B cell (primary cell): ENCODE data around the gene CCDC201. TPM values are rescaled to one million over a fixed set of nuclear protein-coding genes. Genes with fewer than 3 reads are reported as not detected.

Source experiments
- ATAC-seq: fragments of 200-7000 bp; cut with Tn5 transposase; one replicate; pipeline ENCODE4 v1.10.0; 2021; ENCODE audit warnings: low read depth, mild to moderate bottlenecking, moderate number of reproducible peaks, moderate library complexity
- CTCF ChIA-PET: fragments of 350-600 bp; sonication (Branson Sonifier 250); formaldehyde crosslinking; loops from one replicate; lab custom pipeline; 2021; ENCODE audit warnings: antibody characterized with exemption, inconsistent platforms; lab: Charles Lee
- POLR2A ChIA-PET: fragments of 350-600 bp; sonication (Branson Sonifier 250); formaldehyde crosslinking; loops from one replicate; lab custom pipeline; 2021; ENCODE audit warnings: antibody characterized with exemption; lab: Charles Lee
- DNase-seq: peaks from one replicate; pipeline ENCODE4 v3.0.0; 2013
- H2AFZ ChIP-seq: 2 replicates; pipeline ENCODE4 v1.6.1; 2012; ENCODE audit warnings: mild to moderate bottlenecking, low read depth, low read length; ENCODE audit not compliant: insufficient read depth, poor library complexity, severe bottlenecking
- H3K27ac ChIP-seq, 2 donors: 1 replicate in 1 of 2; 2 replicates in 1 of 2; pipeline ENCODE4 v1.5.1; 2012 to 2013; ENCODE audit warnings: low read length in 2 of 2, mild to moderate bottlenecking in 2 of 2, moderate library complexity in 1 of 2
- H3K27me3 ChIP-seq, 4 experiments: fragments of 200-600 bp in 1 of 4; sonication (generic) in 1 of 4; replicated peaks in 1 of 4; 1 replicate in 2 of 4; 2 replicates in 2 of 4; pipeline versions ENCODE4 v1.6.1 to v1.7.0; 2013 to 2016; ENCODE audit warnings: low read length in 3 of 4, mild to moderate bottlenecking in 2 of 4, mixed read lengths in 1 of 4, moderate library complexity in 1 of 4; ENCODE audit not compliant: insufficient read depth in 4 of 4, control insufficient read depth in 3 of 4; ENCODE audit errors: control extremely low read depth in 1 of 4
- H3K36me3 ChIP-seq, 2 experiments: replicated peaks in 1 of 2; 1 replicate in 1 of 2; 2 replicates in 1 of 2; pipeline versions ENCODE4 v1.6.1 to v1.7.1; 2013; ENCODE audit warnings: low read length in 1 of 2; ENCODE audit not compliant: insufficient read depth in 2 of 2, control insufficient read depth in 1 of 2; ENCODE audit errors: control extremely low read depth in 1 of 2, extremely low read depth in 1 of 2
- H3K4me1 ChIP-seq, 2 donors: fragments of 200-600 bp in 1 of 2; sonication (generic) in 1 of 2; 1 replicate in 1 of 2; 2 replicates in 1 of 2; pipeline versions ENCODE4 v1.5.1 to v1.6.1; 2013 to 2017; ENCODE audit warnings: low read length in 2 of 2; ENCODE audit not compliant: control insufficient read depth in 2 of 2, insufficient read depth in 2 of 2
- H3K4me2 ChIP-seq: replicated peaks from 2 replicates; pipeline ENCODE3; 2012; ENCODE audit warnings: mild to moderate bottlenecking, low read depth, low read length; ENCODE audit not compliant: poor library complexity, severe bottlenecking
- H3K4me3 ChIP-seq, 5 experiments: fragments of 200-600 bp in 1 of 5; sonication (generic) in 1 of 5; 1 replicate in 3 of 5; 2 replicates in 2 of 5; pipeline versions ENCODE4 v1.5.1 to v1.7.0; 2011 to 2016; ENCODE audit warnings: low read length in 4 of 5, mild to moderate bottlenecking in 4 of 5, low read depth in 2 of 5, control low read depth in 1 of 5, moderate library complexity in 1 of 5; ENCODE audit not compliant: insufficient read depth in 1 of 5; ENCODE audit errors: control extremely low read depth in 1 of 5, extremely low read depth in 1 of 5
- H3K79me2 ChIP-seq: fragments of 200-600 bp; sonication (generic); one replicate; pipeline ENCODE4 v1.6.0; 2016; ENCODE audit warnings: low read length; ENCODE audit not compliant: control insufficient read depth, insufficient read depth
- H3K9ac ChIP-seq: fragments of 200-600 bp; sonication (generic); 2 replicates; pipeline ENCODE4 v1.6.1; 2017; ENCODE audit warnings: mild to moderate bottlenecking, low read length, moderate library complexity
- H3K9me3 ChIP-seq, 3 donors: one replicate each; pipeline versions ENCODE4 v1.6.1 to v1.7.1; 2013; ENCODE audit warnings: low read length in 2 of 3; ENCODE audit not compliant: control insufficient read depth in 2 of 3, insufficient read depth in 1 of 3; ENCODE audit errors: control extremely low read depth in 1 of 3
- H4K20me1 ChIP-seq: 2 replicates; pipeline ENCODE4 v1.6.0; 2012; ENCODE audit warnings: mild to moderate bottlenecking, low read length; ENCODE audit not compliant: insufficient read depth, control insufficient read depth, poor library complexity, severe bottlenecking
- H3K27ac Mint-ChIP-seq: one replicate; pipeline ENCODE4 v1.8.0; 2021; ENCODE audit warnings: mixed read lengths
- H3K27me3 Mint-ChIP-seq: one replicate; pipeline ENCODE4 v1.8.0; 2021; ENCODE audit warnings: mixed read lengths
- H3K4me1 Mint-ChIP-seq: one replicate; pipeline ENCODE4 v1.8.0; 2021; ENCODE audit warnings: mixed read lengths
- H3K4me3 Mint-ChIP-seq: one replicate; pipeline ENCODE4 v1.8.0; 2021; ENCODE audit warnings: mixed read lengths
- H3K9me3 Mint-ChIP-seq: one replicate; pipeline ENCODE4 v1.8.0; 2022; ENCODE audit warnings: mixed read lengths; ENCODE audit not compliant: insufficient read depth
- CTCF ChIP-seq: fragments of 200-600 bp; IDR thresholded peaks from one replicate; pipeline ENCODE4 v1.8.0; 2022; ENCODE audit warnings: antibody characterized with exemption, mild to moderate bottlenecking
- EZH2 ChIP-seq: IDR thresholded peaks from 2 replicates; pipeline ENCODE4 v1.6.1; 2012; ENCODE audit warnings: borderline replicate concordance, low read depth, mild to moderate bottlenecking, moderate library complexity, low read length; ENCODE audit not compliant: insufficient read depth, poor library complexity, severe bottlenecking
- WGBS: methylation state at CpG from one replicate; pipeline ENCODE4 v1.1.5; 2013; ENCODE audit warnings: missing lambda C conversion rate; ENCODE audit not compliant: insufficient coverage; 5-methylcytosine and 5-hydroxymethylcytosine counted together
- intact Hi-C: fragments of 100-400 bp; cut with micrococcal nuclease; formaldehyde crosslinking; loops from one replicate; pipeline ENCODE4 v1.10.0; 2022
- polyA minus RNA-seq: library from RNA; depleted of rRNA, polyadenylated mRNA; stranded (reverse); fragments of >200 nt; gene quantifications from 2 replicates; pipeline ENCODE4 v1.2.3, GENCODE V29; 2012
- polyA plus RNA-seq: library from polyadenylated mRNA; depleted of rRNA; stranded (reverse); fragments of >200 nt; gene quantifications from 2 replicates; pipeline ENCODE4 v1.2.3, GENCODE V29; 2012
- total RNA-seq, 2 donors: library from RNA; stranded (reverse); fragments of 120-200 nt in 1 of 2; gene quantifications; 1 replicate in 1 of 2; 2 replicates in 1 of 2; pipeline versions ENCODE4 v1.2.3 to v1.2.4, GENCODE V29; 2013 to 2022

The CCDC201 gene
- total RNA-seq: not detected in 2 replicates
- total RNA-seq (2013): not detected
- polyA plus RNA-seq: not detected in 2 replicates
- not detected in 2 replicates for polyA minus RNA-seq

DNA sequence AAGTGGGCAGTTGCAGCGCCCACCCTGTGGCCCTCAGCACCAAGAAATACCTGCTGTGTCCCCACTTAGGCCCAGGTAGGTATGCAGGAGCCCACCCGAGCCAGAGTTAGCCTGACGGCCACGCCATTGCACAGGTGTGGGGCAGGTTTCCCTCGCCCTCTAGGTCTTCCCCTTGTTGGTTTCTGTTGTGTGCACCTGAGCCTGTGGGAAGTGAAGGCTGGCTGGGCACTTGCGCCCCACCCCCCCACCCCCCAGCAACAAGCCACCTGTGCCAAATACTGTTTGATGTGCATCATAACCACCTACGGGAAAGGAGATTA is at the start of gene CCDC201:
TSS of gene CCDC201 (minus strand) at position 48 of the 320 bp plus-strand sequence. CDS start 75 bp downstream, outside the sequence.
- Histone ChIP-seq H3K9ac (no peak within 1 kb of the TSS), H3K4me1 (no peaks in the 10 kb centered on the region), H3K4me2 (no peak within 1 kb of the TSS), H3K9me3 (peaks cover 0 to 11% (median 0%) of the 10 kb centered on the region in 3 donors), H3K36me3 (no peaks in the 10 kb centered on the region), H4K20me1 (no peaks in the 10 kb centered on the region), H3K79me2 (no peaks in the 10 kb centered on the region), H3K4me3 (no peak within 1 kb of the TSS), H3K27me3 (no peaks in the 10 kb centered on the region), H2AFZ (no peak within 1 kb of the TSS), H3K27ac (no peak within 1 kb of the TSS)
- no peak within 1 kb of the TSS for H3K4me3 Mint-ChIP-seq
- ChIA-PET POLR2A (no interaction called here), CTCF (no interaction called here)
- no peak for DNase-seq
- ATAC-seq: no peak
- no peaks in the 10 kb centered on the region for H3K4me1 Mint-ChIP-seq
- intact Hi-C loops: no loop called here
- TF ChIP-seq EZH2: no peak
- TF ChIP-seq CTCF: no peak
- H3K27ac Mint-ChIP-seq: no peak within 1 kb of the TSS
- 92% methylated on average over 2 of the region's 7 CpGs for WGBS
- peaks cover 9% of the 10 kb centered on the region for H3K27me3 Mint-ChIP-seq
- H3K9me3 Mint-ChIP-seq: peaks cover 4% of the 10 kb centered on the region

DNA sequence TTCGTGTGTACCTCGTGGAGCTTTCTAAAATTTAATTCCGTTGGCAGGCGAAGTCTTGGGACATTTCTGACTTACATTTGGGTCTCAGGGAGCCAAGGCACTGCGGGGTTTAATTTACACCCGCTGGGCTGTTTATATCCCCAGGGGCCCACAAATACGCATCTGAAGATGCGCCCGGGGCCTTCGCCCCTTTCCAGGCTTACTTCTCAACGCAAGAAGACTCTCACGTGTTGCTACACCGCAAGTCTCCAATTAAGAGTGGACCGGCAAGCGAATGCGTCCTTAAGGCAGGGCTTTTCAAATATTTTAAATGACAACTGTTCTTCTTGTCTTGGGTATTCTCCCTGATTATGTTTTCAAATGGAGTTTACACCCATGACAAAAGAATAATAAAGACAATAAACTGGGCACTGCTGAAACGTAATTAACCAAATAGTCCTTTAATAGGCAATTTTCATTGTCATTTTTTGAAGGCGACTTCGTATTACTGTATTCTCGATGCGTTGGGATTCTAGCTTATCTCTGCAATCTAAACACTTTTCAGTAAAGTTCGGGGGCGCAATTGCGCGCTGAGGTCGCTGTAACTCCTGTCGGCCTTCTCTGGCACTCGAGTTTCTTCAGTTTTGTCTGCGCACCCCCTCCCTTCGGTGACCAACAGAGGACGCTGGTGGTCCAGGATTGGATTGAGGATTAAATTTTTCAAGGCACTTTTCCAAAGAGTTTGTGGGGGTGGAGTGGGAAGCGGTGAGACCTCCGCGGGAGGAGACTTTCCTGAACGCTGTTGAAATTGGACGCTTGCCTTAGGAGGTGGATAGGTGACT is 49.0 kb upstream of the CCDC201 start:
- H3K27ac ChIP-seq: no peak overlapping the region
- H3K4me1 ChIP-seq: peaks cover 21 to 23% of the 10 kb centered on the region in 2 donors
- TF ChIP-seq CTCF: no peak
- no peak for TF ChIP-seq EZH2
- H3K4me2 ChIP-seq: no peak overlapping the region
- CTCF ChIA-PET: interaction anchor here (1.4 to 1.7 kb wide), 2 partner anchors 9 to 1258 kb away, joined by 5 read pairs; no protein-coding TSS in a partner anchor
- POLR2A ChIA-PET: no interaction called here
- intact Hi-C loops: no loop called here
- H3K4me3 ChIP-seq: no peak overlapping the region
- no peak for ATAC-seq
- H2AFZ ChIP-seq: peak overlapping the region; percentile 22
- peaks cover 0 to 56% (median 43%) of the 10 kb centered on the region in 4 experiments for H3K27me3 ChIP-seq
- no peaks in the 10 kb centered on the region for H3K79me2 ChIP-seq
- no peaks in the 10 kb centered on the region for H3K36me3 ChIP-seq
- no peak overlapping the region for H3K27ac Mint-ChIP-seq
- peak; percentile 13 for DNase-seq
- H4K20me1 ChIP-seq: no peaks in the 10 kb centered on the region
- H3K9me3 Mint-ChIP-seq: no peaks in the 10 kb centered on the region
- H3K9me3 ChIP-seq: no peaks in the 10 kb centered on the region
- peaks cover 24% of the 10 kb centered on the region for H3K4me1 Mint-ChIP-seq
- WGBS: 9% methylated on average over 24 of the region's 36 CpGs
- peaks cover 63% of the 10 kb centered on the region for H3K27me3 Mint-ChIP-seq
- H3K4me3 Mint-ChIP-seq: no peak overlapping the region
- no peak overlapping the region for H3K9ac ChIP-seq
